ENCODE measurements around the gene LMOD1. TPM values are rescaled to one million over a fixed set of nuclear protein-coding genes. Genes with fewer than 3 reads are reported as not detected.
A peak's percentile ranks its signal among the peaks of the same experiment; 100 is the strongest.

Gene LMOD1
- total and polyA plus RNA-seq, 2 donors (not counting 3 experiments of a cell fraction or from before 2014, with no cell fraction given) = 0.19 to 0.33 TPM

DNA sequence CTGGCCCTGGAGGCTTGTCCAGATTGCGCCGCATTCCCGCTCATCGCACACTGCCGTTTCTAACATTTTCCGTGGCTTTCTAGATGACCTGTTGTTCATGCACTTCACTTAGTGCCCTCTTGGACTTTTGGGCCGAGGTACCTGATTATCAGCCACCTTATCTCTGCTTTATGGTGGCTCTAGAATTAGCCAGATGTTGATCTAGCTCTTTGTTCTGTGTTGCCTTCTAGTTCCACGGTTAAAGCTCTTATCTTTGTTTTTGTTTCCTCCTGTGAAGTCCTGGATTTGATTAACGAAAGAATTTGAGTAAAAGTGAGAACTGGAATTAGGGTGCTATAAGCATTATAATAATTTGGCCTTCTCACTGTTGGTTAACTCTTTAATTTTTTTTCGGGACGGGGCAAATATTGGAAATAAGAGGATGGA lies 37.0 kb upstream of the LMOD1 start:
- Histone ChIP-seq H3K9ac (replicated peaks; ENCODE audit: extremely low read depth, insufficient read depth, low read length) (peak overlapping the region; percentile 37), H3K9me3 (replicated peaks; ENCODE audit: control insufficient read depth, insufficient read depth, low read length) (no peaks in the 10 kb centered on the region), H3K4me3 (replicated peaks in 1 of 3; ENCODE audit: insufficient read depth in 1 of 3, low read depth in 1 of 3, low read length in 3 of 3) (peak overlapping the region; percentile 48 to 98 (median 75)), H3K9me1 (replicated peaks; ENCODE audit: control insufficient read depth, extremely low read depth, insufficient read depth, low read length) (no peaks in the 10 kb centered on the region), H2AFZ (ENCODE audit: low read depth, low read length) (peak overlapping the region; percentile 63), H3K27ac (ENCODE audit: insufficient read depth, low read depth, low read length) (peak overlapping the region; percentile 18), H3K79me2 (ENCODE audit: control insufficient read depth, insufficient read depth, low read length) (peaks cover 23% of the 10 kb centered on the region), H3K36me3 (ENCODE audit: control insufficient read depth in 2 of 2, extremely low read depth in 1 of 2, insufficient read depth in 2 of 2, low read length in 2 of 2) (no peaks in the 10 kb centered on the region), H3K27me3 (ENCODE audit: control insufficient read depth in 2 of 2, insufficient read depth in 2 of 2, low read length in 2 of 2) (no peaks in the 10 kb centered on the region), H3K4me2 (ENCODE audit: insufficient read depth, low read length) (peak overlapping the region; percentile 73), H4K20me1 (replicated peaks; ENCODE audit: control insufficient read depth, extremely low read depth, insufficient read depth, low read length) (no peaks in the 10 kb centered on the region), H3K4me1 (ENCODE audit: control insufficient read depth, extremely low read depth, insufficient read depth, low read length) (peaks cover 8% of the 10 kb centered on the region)
- dilution Hi-C loops (cut with MboI; ENCODE audit: extremely low pct_ligation_motif_present, low sequenced_read_pairs) = no loop called here
- POLR2A ChIA-PET = no interaction called here
- BruUV-seq (replicated peaks) = TSS peak; percentile 40
- CTCF ChIA-PET = interaction anchor here (1.0 to 5.2 kb wide), 6 partner anchors 10 to 152 kb away, joined by 3 to 35 read pairs (median 11); no protein-coding TSS in a partner anchor
- no peak for FAIRE-seq
- DNase-seq (ENCODE audit: low read depth, low spot score) = peak; percentile 48
- intact Hi-C loops (cut with micrococcal nuclease) = no loop called here
- TF ChIP-seq POLR2AphosphoS5 (IDR thresholded peaks at IDR 0.05; ENCODE audit: insufficient read depth, low read depth, low read length) = no peak
- no peak for TF ChIP-seq GATA2 (IDR thresholded peaks at IDR 0.05; ENCODE audit: insufficient read depth, insufficient read length, low read depth, low read length)
- no peak for TF ChIP-seq JUN (IDR thresholded peaks at IDR 0.05; ENCODE audit: borderline replicate concordance, insufficient read depth, insufficient read length, low read depth)
- TF ChIP-seq, protein P1, sequence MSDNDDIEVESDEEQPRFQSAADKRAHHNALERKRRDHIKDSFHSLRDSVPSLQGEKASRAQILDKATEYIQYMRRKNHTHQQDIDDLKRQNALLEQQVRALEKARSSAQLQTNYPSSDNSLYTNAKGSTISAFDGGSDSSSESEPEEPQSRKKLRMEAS (IDR thresholded peaks at IDR 0.05; ENCODE audit: insufficient read depth, insufficient read length) = no peak
- TF ChIP-seq MYC (IDR thresholded peaks at IDR 0.05; ENCODE audit: low read depth, low read length) = no peak
- TF ChIP-seq EZH2 (IDR thresholded peaks at IDR 0.05; ENCODE audit: borderline replicate concordance, low read depth, low read length, severe bottlenecking) = no peak
- TF ChIP-seq FOS (IDR thresholded peaks at IDR 0.05; ENCODE audit: borderline replicate concordance, insufficient read depth, low read length) = no peak
- no peak for TF ChIP-seq POLR2A (IDR thresholded peaks at IDR 0.05; ENCODE audit: low read depth, low read length)
- TF ChIP-seq, protein P2, sequence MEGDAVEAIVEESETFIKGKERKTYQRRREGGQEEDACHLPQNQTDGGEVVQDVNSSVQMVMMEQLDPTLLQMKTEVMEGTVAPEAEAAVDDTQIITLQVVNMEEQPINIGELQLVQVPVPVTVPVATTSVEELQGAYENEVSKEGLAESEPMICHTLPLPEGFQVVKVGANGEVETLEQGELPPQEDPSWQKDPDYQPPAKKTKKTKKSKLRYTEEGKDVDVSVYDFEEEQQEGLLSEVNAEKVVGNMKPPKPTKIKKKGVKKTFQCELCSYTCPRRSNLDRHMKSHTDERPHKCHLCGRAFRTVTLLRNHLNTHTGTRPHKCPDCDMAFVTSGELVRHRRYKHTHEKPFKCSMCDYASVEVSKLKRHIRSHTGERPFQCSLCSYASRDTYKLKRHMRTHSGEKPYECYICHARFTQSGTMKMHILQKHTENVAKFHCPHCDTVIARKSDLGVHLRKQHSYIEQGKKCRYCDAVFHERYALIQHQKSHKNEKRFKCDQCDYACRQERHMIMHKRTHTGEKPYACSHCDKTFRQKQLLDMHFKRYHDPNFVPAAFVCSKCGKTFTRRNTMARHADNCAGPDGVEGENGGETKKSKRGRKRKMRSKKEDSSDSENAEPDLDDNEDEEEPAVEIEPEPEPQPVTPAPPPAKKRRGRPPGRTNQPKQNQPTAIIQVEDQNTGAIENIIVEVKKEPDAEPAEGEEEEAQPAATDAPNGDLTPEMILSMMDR (IDR thresholded peaks at IDR 0.05; ENCODE audit: extremely low read depth in 1 of 2, insufficient read depth in 1 of 2, low read depth in 1 of 2, low read length in 2 of 2) = no peak

All from endothelial cell of umbilical vein (primary cell).